B cell (primary cell): ENCODE data around the gene DPAGT1.

ENCODE experiments used
- CTCF ChIP-seq: fragments of 200-600 bp; IDR thresholded peaks from one replicate; pipeline ENCODE4 v1.8.0; 2022; ENCODE audit warnings: antibody characterized with exemption, mild to moderate bottlenecking
- EZH2 ChIP-seq: IDR thresholded peaks from 2 replicates; pipeline ENCODE4 v1.6.1; 2012; ENCODE audit warnings: borderline replicate concordance, low read depth, mild to moderate bottlenecking, moderate library complexity, low read length; ENCODE audit not compliant: insufficient read depth, poor library complexity, severe bottlenecking

GRCh38 chr11:119116235-119116594 is 14.6 kb upstream of the DPAGT1 start:
- no peak for TF ChIP-seq CTCF
- TF ChIP-seq EZH2: no peak
